DMS79 (cell line): ENCODE data around the gene CYP27A1.
A peak's percentile ranks its signal among the peaks of the same experiment; 100 is the strongest.

Experiments used
- DNase-seq: peaks from one replicate; lab custom pipeline; 2025; lab: John Stamatoyannopoulos, UW

Gene CYP27A1

GRCh38 chr2:218773881-218774280 lies 8.1 kb upstream of the CYP27A1 start:
- DNase-seq: no peak

GRCh38 chr2:218776488-218776887 lies 5.5 kb upstream of the CYP27A1 start:
- no peak for DNase-seq

GRCh38 chr2:218777276-218777990 lies 4.5 kb upstream of the CYP27A1 start:
- no peak for DNase-seq

GRCh38 chr2:218780046-218780445 lies 1.9 kb upstream of the CYP27A1 start:
- no peak for DNase-seq

GRCh38 chr2:218780851-218781690 lies 876 bp upstream of the CYP27A1 start:
- DNase-seq: no peak

- no peak for DNase-seq
These were observed 539 bp downstream of the CYP27A1 start for GRCh38 chr2:218782528-218782844.

GRCh38 chr2:218783688-218784087 lies 1.7 kb downstream of the CYP27A1 start:
- DNase-seq: no peak

GRCh38 chr2:218785103-218785502 lies 3.2 kb downstream of the CYP27A1 start:
- no peak for DNase-seq

- DNase-seq: no peak
These were observed 4.2 kb downstream of the CYP27A1 start for GRCh38 chr2:218786133-218786532.

- no peak for DNase-seq
These were observed 6.7 kb downstream of the CYP27A1 start for GRCh38 chr2:218788529-218789255.

- no peak for DNase-seq
These were observed 10.5 kb downstream of the CYP27A1 start for GRCh38 chr2:218792433-218792832.

GRCh38 chr2:218796691-218797090 lies 14.7 kb downstream of the CYP27A1 start:
- no peak for DNase-seq

- no peak for DNase-seq
These were observed 17.0 kb downstream of the CYP27A1 start for GRCh38 chr2:218798767-218799504.

GRCh38 chr2:218799990-218800389 lies 18.0 kb downstream of the CYP27A1 start:
- no peak for DNase-seq

- DNase-seq: no peak
These were observed 20.5 kb downstream of the CYP27A1 start for GRCh38 chr2:218802386-218802994.

- no peak for DNase-seq
These were observed 22.9 kb downstream of the CYP27A1 start for GRCh38 chr2:218804817-218805216.

- no peak for DNase-seq
These were observed 23.7 kb downstream of the CYP27A1 start for GRCh38 chr2:218805627-218806026.

GRCh38 chr2:218806346-218806978 lies 24.5 kb downstream of the CYP27A1 start:
- peak; percentile 86 for DNase-seq

GRCh38 chr2:218807626-218808025 lies 25.7 kb downstream of the CYP27A1 start:
- no peak for DNase-seq

- DNase-seq: no peak
These were observed 27.6 kb downstream of the CYP27A1 start for GRCh38 chr2:218809515-218809914.

- no peak for DNase-seq
These were observed 28.3 kb downstream of the CYP27A1 start for GRCh38 chr2:218810256-218810655.
